Caki2 (cell line): ENCODE data around the gene KCNH1. TPM values are rescaled to one million over a fixed set of nuclear protein-coding genes. Genes with fewer than 3 reads are reported as not detected.

Experiments used
- DNase-seq: peaks from one replicate; pipeline ENCODE4 v3.0.0-alpha.2; 2015; ENCODE audit warnings: low read depth
- in situ Hi-C: cut with HindIII; loops from 2 replicates; pipeline ENCODE4 v1.10.0; 2016; ENCODE audit warnings: low sequenced_read_pairs, low pct_unique_long_range_greater_than_20kb, mixed read lengths
- total RNA-seq: library from RNA; depleted of rRNA; stranded (reverse); fragments of >200 nt; shearing (Covaris generic); gene quantifications from 2 replicates; pipeline ENCODE4 v1.2.3, GENCODE V29; 2014; ENCODE audit warnings: low replicate concordance

KCNH1 gene
- total RNA-seq, 1 experiment from 2014 or later, result 2.0 TPM

GRCh38 chr1:210908257-210908656 is 225.7 kb downstream of the KCNH1 start:
- in situ Hi-C loops, result no loop called here
- no peak for DNase-seq

- in situ Hi-C loops, result no loop called here
- no peak for DNase-seq
These were observed 226.6 kb downstream of the KCNH1 start for GRCh38 chr1:210907251-210907805.

GRCh38 chr1:210905944-210906453 is 227.9 kb downstream of the KCNH1 start:
- no peak for DNase-seq
- in situ Hi-C loops, result no loop called here

GRCh38 chr1:210905365-210905904 is 228.5 kb downstream of the KCNH1 start:
- in situ Hi-C loops, result no loop called here
- no peak for DNase-seq

- no peak for DNase-seq
- in situ Hi-C loops, result no loop called here
These were observed 231.8 kb downstream of the KCNH1 start for GRCh38 chr1:210901981-210902770.

- in situ Hi-C loops, result no loop called here
These were observed 233.1 kb downstream of the KCNH1 start for GRCh38 chr1:210900820-210901219.

GRCh38 chr1:210900079-210900478 is 233.9 kb downstream of the KCNH1 start:
- in situ Hi-C loops, result no loop called here
- no peak for DNase-seq

More at GRCh38 chr1:210900820-210901219, 233.1 kb downstream of the KCNH1 start:
- no peak for DNase-seq

GRCh38 chr1:210899676-210900075 is 234.3 kb downstream of the KCNH1 start:
- in situ Hi-C loops, result no loop called here
- DNase-seq, result no peak

- DNase-seq, result no peak
- in situ Hi-C loops, result no loop called here
These were observed 235.5 kb downstream of the KCNH1 start for GRCh38 chr1:210898473-210898872.

GRCh38 chr1:210883821-210884220 is 250.1 kb downstream of the KCNH1 start:
- in situ Hi-C loops, result no loop called here

GRCh38 chr1:210882414-210883221 is 251.3 kb downstream of the KCNH1 start:
- in situ Hi-C loops, result no loop called here
- peak; percentile 95 for DNase-seq

More at GRCh38 chr1:210883821-210884220, 250.1 kb downstream of the KCNH1 start:
- peak; percentile 45 for DNase-seq

- no peak for DNase-seq
These were observed 255.4 kb downstream of the KCNH1 start for GRCh38 chr1:210878564-210878963.

GRCh38 chr1:210876275-210876674 is 257.7 kb downstream of the KCNH1 start:
- no peak for DNase-seq
- in situ Hi-C loops, result no loop called here

More at GRCh38 chr1:210878564-210878963, 255.4 kb downstream of the KCNH1 start:
- in situ Hi-C loops, result no loop called here

- in situ Hi-C loops, result no loop called here
- DNase-seq, result peak; percentile 0
These were observed 267.4 kb downstream of the KCNH1 start for GRCh38 chr1:210866532-210866931.

GRCh38 chr1:210857705-210858104 is 276.2 kb downstream of the KCNH1 start:
- DNase-seq, result no peak
- in situ Hi-C loops, result no loop called here

GRCh38 chr1:210857146-210857663 is 276.7 kb downstream of the KCNH1 start:
- no peak for DNase-seq
- in situ Hi-C loops, result no loop called here

- in situ Hi-C loops, result no loop called here
- DNase-seq, result no peak
These were observed 278.5 kb downstream of the KCNH1 start for GRCh38 chr1:210855440-210855839.

GRCh38 chr1:210853276-210853675 is 280.7 kb downstream of the KCNH1 start:
- DNase-seq, result no peak
- in situ Hi-C loops, result no loop called here
